Omental fat pad (tissue), 4 donors: ENCODE measurements around the gene HSD11B1. TPM values are rescaled to one million over a fixed set of nuclear protein-coding genes. Genes with fewer than 3 reads are reported as not detected.

Source experiments
- ATAC-seq: fragments of 150-250 bp; one replicate; pipeline ENCODE4 v1.9.1; 2016; ENCODE audit warnings: mild to moderate bottlenecking, moderate library complexity; ENCODE audit not compliant: low FRiP score
- DNase-seq: peaks from one replicate; pipeline ENCODE4 v3.0.0-alpha.2; 2019; ENCODE audit warnings: low spot score
- total RNA-seq, 4 donors: library from RNA; depleted of rRNA; stranded (reverse); fragments of >200 nt; gene quantifications; one replicate each; pipeline ENCODE4 v1.1.0, GENCODE V29; 2016
- TF ChIP-seq, protein P1 (sequence below), 3 donors: fragments of 450-650 bp; IDR thresholded peaks; one replicate each; pipeline ENCODE4 v1.5.1; 2016 to 2017; ENCODE audit warnings: antibody characterized with exemption in 3 of 3, mild to moderate bottlenecking in 3 of 3, moderate library complexity in 2 of 3

The HSD11B1 gene
- total RNA-seq, 4 donors from 2014 or later = 12.8 to 47.3 (median 18.0) TPM

DNA sequence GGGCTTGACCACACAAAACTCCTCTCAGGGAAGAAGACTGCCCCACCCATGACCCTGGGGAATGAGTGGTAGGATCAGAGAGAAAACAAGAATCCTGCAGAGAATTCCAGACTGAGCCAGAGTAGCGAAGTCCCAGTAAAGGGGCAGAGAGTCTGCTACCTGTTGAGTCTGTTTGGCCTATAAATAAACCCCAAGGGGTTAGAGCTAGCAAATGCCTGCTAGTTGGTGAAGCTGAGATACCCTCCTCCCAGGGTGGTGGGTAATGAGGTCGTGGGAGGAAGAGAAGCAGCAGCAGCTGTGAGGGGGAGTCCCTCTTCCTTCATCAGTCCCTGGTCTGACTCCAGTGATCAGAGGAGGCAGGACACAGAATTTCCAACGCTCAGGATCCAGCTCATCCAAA, 53.8 kb downstream of the HSD11B1 start:
- TF ChIP-seq, protein P1, sequence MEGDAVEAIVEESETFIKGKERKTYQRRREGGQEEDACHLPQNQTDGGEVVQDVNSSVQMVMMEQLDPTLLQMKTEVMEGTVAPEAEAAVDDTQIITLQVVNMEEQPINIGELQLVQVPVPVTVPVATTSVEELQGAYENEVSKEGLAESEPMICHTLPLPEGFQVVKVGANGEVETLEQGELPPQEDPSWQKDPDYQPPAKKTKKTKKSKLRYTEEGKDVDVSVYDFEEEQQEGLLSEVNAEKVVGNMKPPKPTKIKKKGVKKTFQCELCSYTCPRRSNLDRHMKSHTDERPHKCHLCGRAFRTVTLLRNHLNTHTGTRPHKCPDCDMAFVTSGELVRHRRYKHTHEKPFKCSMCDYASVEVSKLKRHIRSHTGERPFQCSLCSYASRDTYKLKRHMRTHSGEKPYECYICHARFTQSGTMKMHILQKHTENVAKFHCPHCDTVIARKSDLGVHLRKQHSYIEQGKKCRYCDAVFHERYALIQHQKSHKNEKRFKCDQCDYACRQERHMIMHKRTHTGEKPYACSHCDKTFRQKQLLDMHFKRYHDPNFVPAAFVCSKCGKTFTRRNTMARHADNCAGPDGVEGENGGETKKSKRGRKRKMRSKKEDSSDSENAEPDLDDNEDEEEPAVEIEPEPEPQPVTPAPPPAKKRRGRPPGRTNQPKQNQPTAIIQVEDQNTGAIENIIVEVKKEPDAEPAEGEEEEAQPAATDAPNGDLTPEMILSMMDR (IDR thresholded peaks at IDR 0.05) = no peak
- no peak for ATAC-seq
- no peak for DNase-seq

DNA sequence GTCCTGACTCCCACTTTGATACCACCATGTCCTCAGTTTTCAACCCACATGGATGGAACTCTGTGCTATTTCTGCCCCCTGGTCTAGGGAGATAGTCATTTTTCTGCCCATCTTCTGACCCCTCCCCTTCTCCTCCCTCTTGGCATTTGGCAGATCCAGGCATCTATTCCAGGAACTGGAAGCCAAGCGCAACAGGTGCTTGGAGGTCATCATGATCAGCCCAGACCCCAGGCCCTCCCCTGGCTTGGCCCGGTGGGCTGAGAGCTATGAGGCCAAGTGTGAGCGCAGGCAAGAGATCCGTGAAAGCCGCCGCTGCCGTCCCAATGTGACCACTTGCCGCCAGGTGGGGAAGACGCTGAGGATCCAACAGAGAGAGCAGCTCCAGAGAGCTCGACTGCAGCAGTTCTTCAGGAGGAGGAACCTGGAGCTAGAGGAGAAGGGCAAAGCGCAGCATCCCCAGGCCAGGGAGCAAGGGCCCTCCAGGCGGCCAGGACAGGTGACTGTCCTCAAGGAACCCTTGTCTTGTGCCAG, 55.2 kb downstream of the HSD11B1 start:
- DNase-seq (no peak), ATAC-seq (no peak)
- TF ChIP-seq, protein P1 (IDR thresholded peaks at IDR 0.05) = no peak

DNA sequence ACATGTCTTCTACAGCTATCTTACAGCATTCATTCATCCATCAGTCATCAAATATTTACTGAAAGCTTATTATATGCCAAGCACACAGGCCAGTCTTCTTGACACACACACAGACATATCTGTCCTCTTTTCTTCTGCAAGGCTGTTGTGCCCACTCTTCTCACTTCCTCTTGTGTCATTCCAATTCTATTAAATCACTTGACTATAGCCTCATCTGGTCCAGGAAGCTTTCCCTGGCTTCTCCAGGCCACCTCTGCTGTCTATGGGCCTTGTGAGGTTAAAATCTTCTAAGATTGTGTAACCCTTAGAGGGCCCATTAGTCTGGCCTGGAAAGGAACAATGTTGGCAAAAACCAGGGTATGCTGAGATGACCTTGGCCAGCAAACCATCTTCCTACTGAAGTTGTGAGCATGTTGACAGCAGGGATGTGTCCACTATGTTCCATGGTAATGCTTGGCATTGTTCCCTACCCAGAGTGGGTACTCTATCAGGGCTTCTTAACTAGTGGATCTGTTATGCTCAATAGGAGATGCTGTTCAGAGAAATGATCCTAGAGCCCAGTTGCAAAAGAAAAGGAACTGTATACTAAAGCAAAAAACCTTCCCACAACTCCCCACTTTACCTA, 56.5 kb downstream of the HSD11B1 start:
- no peak for ATAC-seq
- no peak for DNase-seq
- TF ChIP-seq, protein P1 (IDR thresholded peaks at IDR 0.05) = no peak

DNA sequence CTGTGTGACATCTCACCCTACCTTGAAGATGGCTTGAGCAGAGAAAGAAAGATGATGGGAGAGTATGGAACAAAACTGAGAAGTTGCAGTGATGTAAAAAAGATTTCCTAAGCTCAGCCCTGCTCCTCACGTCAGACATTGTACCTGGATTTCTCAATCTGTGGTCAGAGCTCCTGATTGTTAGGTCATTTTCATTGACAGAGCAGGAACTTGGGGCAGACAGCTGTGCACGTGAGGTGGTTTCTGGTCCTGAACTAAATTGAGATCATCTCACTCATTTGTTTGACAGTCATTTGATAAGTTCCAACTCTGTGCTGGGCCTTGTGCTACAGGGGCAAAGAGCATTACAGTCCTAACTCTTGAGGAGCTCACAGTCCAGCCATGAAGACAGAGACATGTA, 61.4 kb downstream of the HSD11B1 start:
- DNase-seq (no peak), ATAC-seq (no peak)
- TF ChIP-seq, protein P1 (IDR thresholded peaks at IDR 0.05) = no peak

DNA sequence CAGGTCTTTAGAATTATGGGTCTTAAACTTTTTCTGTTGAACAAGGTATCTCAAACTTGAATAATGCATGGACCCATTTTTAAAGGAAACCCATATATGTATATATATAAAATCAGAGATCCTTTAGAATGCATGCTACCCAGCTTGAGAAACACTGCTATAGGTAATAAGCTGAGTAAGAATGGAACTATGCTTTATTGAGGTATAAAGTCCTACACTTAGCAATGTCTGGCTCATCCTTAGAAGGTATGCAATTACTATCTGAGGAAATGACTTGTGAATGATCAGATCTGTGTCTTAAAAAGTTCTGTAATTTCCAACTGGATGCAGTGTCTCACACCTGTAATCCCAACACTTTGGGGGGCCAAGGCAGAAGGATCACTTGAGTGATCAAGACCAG, 62.5 kb downstream of the HSD11B1 start:
- TF ChIP-seq, protein P1 (IDR thresholded peaks at IDR 0.05) = no peak
- ATAC-seq (no peak), DNase-seq (no peak)

DNA sequence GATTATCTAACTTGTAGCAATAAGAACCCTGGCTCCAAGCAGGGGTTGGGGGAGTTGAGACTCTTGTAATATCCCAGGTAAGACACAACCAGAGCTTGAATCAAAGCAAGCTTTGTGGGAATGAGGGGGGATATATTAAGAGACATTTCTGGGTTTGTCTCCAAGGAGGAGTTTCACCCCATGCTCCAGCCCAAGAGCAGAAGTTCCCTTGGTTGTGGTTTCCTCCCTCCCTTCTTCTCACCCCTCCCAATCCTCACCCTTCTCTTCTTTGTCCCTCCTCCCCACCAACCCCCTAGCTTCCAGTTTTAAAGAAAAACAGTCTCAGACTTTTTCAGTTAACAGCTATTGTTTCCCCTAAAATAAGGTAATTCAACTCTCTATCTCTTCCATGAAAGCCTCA, 63.1 kb downstream of the HSD11B1 start:
- no peak for ATAC-seq

More for the DNA sequence above, 63.1 kb downstream of the HSD11B1 start:
- TF ChIP-seq, protein P1 (IDR thresholded peaks at IDR 0.05) = no peak
- no peak for DNase-seq
